ENCODE measurements around the gene FAM163B. TPM values are rescaled to one million over a fixed set of nuclear protein-coding genes. Genes with fewer than 3 reads are reported as not detected.

The FAM163B gene
- total and polyA plus RNA-seq, 2 of the 8 experiments (the other 6 are each of a cell fraction or from before 2014, with no cell fraction given), result 0.63 to 1.0 TPM

DNA sequence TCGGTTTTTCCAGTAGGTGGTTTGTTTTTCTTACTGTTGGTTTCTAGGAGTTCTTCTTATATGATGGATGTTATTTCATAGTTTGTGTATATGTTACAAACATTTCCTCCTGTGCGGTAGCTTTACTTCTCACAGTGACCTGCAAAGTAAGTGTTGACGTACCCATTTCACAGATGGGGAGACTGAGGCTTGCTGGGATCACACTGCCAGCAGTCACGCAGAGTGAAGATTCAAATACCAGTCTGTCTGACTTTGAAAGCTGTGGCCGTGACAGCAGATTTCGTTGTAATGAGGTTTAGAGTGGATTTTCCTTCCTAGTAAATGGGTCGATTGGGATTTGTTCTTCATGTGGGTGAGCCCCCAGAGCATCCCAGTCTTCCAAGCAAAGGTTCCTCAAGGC lies 40.0 kb upstream of the FAM163B start (continued):
- TF ChIP-seq, protein P1, sequence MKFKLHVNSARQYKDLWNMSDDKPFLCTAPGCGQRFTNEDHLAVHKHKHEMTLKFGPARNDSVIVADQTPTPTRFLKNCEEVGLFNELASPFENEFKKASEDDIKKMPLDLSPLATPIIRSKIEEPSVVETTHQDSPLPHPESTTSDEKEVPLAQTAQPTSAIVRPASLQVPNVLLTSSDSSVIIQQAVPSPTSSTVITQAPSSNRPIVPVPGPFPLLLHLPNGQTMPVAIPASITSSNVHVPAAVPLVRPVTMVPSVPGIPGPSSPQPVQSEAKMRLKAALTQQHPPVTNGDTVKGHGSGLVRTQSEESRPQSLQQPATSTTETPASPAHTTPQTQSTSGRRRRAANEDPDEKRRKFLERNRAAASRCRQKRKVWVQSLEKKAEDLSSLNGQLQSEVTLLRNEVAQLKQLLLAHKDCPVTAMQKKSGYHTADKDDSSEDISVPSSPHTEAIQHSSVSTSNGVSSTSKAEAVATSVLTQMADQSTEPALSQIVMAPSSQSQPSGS (IDR thresholded peaks at IDR 0.05; ENCODE audit: low read length), result no peak
- TF ChIP-seq JUN (IDR thresholded peaks at IDR 0.05; ENCODE audit: low read depth, low read length), result no peak
- no peak for TF ChIP-seq GTF2F1 (IDR thresholded peaks at IDR 0.05; ENCODE audit: borderline replicate concordance, low read depth, low read length)
- no peak for TF ChIP-seq SIRT6 (IDR thresholded peaks at IDR 0.05; ENCODE audit: low read length)
- TF ChIP-seq EGR1 (IDR thresholded peaks at IDR 0.05; ENCODE audit: borderline replicate concordance, low read depth, low read length), result no peak

Measured in H1 (cell line).